ENCODE data around the gene GFY.

The GFY gene

DNA sequence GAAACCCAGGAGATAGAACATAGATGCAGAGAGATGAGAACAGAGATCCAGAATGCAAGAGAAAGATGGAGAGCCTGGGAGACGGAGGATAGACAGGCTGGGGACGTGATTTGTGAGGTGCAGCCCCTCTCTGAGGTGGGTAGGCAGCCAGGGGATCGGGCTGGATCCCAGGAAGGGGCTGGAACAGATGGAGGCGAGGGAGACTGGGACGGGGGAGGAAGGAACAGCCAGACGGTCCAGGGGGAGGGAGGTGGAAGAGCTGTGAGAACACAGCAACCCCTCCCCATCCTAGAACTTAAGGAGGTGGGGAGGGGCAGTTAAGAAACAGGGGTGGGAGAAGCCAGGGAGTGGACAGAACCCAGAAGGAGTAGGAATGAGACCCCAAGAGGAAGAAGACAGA lies 13.1 kb downstream of the GFY start:
- TF ChIP-seq, protein P1, sequence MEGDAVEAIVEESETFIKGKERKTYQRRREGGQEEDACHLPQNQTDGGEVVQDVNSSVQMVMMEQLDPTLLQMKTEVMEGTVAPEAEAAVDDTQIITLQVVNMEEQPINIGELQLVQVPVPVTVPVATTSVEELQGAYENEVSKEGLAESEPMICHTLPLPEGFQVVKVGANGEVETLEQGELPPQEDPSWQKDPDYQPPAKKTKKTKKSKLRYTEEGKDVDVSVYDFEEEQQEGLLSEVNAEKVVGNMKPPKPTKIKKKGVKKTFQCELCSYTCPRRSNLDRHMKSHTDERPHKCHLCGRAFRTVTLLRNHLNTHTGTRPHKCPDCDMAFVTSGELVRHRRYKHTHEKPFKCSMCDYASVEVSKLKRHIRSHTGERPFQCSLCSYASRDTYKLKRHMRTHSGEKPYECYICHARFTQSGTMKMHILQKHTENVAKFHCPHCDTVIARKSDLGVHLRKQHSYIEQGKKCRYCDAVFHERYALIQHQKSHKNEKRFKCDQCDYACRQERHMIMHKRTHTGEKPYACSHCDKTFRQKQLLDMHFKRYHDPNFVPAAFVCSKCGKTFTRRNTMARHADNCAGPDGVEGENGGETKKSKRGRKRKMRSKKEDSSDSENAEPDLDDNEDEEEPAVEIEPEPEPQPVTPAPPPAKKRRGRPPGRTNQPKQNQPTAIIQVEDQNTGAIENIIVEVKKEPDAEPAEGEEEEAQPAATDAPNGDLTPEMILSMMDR (IDR thresholded peaks at IDR 0.05), result no peak

DNA sequence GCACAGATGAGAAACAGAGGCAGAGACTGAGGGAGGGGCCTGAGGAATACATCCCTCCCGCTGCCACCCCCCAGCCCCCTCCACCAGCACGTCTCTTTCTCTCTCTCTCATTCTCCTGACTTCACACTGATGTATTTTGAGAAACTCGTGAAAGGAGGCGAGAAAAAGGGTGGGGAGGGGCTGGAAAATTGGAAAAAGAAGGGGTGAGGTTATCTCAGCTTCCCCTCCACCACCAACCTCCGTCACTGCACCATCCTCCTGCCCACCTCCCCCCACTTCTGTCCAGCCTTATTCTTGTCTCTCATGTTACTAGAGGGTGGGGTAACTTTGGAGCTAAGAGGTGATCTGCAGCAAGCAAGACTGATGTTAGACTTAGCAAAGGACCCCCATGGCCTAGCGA lies 14.6 kb downstream of the GFY start:
- TF ChIP-seq, protein P1 (IDR thresholded peaks at IDR 0.05), result no peak

DNA sequence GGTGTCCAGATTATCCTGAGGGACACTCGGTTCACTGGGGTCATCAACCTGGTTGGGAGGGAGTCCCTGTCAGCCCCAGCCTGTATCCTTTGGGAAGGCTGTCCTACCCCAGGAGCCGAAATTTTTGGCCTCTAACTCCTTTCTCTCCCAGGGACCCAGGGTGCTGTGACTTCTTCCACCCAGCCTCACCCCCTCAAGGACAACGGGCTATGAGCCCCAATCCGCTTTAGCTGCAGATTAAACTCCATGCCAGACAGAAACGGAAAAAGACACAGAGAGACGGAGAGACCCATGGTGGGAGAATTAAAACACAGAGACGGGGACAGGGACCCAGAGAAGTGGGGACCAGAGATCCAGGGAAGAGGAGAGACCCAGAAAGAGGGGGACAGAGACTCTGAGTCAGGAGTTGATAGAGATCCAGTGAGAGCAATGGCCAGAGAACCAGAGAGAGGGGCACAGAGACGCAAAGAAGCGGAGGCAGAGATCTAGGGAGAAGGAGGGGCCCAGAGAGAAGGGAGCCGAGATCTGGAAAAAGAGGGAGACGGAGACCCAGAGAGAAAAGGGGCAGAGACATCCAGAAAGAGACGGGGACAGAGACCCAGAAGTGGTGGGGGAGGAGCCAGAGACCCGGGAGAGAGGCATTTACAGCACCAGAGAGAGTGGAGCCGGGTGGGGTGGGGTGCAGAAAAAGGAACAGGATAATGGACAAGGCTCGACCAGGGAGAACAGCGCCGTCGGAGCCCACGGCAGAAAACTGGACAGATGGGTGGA lies 15.4 kb downstream of the GFY start:
- TF ChIP-seq, protein P1 (IDR thresholded peaks at IDR 0.05), result no peak

DNA sequence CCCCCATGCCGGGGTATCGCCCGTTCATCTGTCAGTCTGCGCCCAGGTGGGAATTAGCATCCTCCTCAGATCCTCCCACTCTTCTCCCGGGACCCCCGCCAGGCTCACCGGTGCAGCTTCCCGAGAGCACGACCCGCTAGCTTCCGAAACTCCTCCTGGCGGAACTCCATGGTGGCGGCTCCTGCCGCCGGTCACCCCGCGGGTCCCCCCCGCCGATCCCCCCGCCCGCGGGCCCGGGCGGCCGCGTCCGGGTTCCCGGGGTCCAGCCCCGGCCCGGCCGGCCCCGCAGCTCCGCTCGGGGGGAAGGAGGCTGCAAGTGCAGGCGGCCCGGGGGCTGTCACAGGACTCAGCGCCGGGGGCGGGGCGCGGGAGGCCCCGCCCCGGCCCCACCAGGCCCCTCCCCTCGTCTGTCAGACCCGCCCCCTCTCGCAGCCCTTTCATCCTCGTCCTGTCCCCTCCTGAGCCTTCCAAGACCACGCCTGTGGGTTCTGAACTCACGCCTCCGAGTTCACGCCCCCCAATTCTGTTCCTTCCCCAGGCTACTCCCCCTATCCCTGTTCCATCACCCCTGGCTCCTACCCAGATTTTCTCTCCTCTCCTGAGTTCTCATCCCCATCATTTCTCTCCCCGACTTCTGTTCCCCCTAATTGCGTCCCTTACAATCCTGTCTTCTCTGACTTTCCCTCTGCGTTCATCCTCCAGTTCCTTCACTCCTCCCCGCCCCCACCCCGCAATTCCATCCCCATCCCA lies 16.2 kb downstream of the GFY start, which contains the start of gene SLC17A7:
Gene SLC17A7 (minus strand): TSS at position 318 of the 750 bp plus-strand sequence. CDS start 148 bp downstream, at position 170.
- TF ChIP-seq, protein P1 (IDR thresholded peaks at IDR 0.05), result no peak

DNA sequence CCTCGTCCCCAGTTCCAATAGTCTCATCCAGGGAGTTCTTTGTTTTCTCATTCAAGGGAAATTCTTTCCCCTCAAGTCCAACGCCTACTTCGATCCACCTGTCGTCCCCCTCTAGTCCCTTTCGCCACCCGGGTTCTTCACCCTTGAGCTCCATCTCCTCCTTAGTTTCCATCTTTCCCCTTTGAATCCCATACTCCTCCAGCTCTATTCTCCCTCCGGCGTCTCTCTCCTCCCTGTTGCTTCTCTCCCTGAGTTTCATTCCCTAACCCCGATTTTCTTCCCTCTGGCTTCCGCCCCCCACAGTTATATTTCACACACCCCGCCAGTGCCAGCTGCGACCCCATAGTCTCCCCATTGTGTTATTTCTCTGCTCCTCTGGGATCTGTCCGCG lies 16.8 kb downstream of the GFY start:
- TF ChIP-seq, protein P1 (IDR thresholded peaks at IDR 0.05), result no peak

DNA sequence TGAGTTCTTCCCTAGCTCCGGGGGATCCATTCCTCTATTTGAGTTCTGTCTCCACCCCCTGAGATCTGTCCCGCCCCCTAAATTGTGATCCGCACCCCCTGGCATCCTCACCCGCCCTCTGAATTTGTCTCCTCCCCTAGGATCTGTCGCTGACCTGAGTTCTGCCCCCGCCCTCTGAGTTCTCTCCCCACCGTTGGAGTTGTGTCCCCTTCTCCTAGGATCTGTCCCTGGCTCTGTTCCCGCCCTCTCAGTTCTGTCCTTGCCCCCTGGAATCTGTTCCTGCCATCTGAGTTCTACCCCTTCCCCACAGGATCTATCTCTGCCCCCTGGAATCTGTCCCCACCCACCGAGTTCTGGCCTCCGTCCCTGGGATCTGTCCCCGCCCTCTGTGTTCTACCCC lies 17.2 kb downstream of the GFY start:
- TF ChIP-seq, protein P1 (IDR thresholded peaks at IDR 0.05), result no peak

DNA sequence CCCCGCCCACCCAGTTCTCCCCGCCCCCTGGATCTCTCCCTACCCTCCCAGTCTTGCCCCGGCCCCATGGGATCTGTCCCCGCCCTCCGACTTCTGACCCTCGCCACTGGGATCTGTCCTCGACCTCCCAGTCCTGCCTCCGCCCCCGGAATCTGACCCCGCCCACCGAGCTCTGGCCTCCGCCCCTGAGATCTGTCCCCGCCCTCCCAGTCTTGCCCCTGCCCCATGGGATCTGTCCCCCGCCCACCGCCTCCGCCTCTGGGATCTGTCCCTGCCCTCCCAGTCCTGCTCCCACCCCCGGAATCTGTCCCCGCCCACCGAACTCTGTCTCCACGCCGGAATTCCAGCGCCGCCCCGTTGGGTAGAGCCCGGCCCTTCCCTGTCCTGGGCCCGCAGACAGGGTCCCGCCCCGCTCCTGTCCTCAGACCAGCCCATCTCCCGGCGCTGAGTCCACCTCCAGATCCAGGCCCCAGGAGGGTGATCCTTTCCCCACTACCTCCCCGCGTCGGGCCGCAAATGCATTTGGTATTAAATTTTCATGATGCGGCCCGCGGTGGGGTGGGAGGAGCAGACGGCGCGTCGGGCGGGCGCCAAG lies 17.7 kb downstream of the GFY start:
- TF ChIP-seq, protein P1 (IDR thresholded peaks at IDR 0.05), result no peak

Measured in LNCAP (cell line).